Endothelial cell (in vitro differentiated cells): ENCODE data around the gene TJP3. TPM values are rescaled to one million over a fixed set of nuclear protein-coding genes. Genes with fewer than 3 reads are reported as not detected.

Experiments
- DNase-seq: peaks from one replicate; pipeline ENCODE4 v3.0.0; 2021; ENCODE audit warnings: low spot score
- H3K27ac Mint-ChIP-seq: one replicate; pipeline ENCODE4 v1.8.0; 2021; ENCODE audit warnings: mixed read lengths, inconsistent platforms; ENCODE audit not compliant: unreplicated experiment
- H3K27me3 Mint-ChIP-seq: one replicate; pipeline ENCODE4 v1.8.0; 2021; ENCODE audit warnings: mild to moderate bottlenecking, moderate library complexity, mixed read lengths, inconsistent platforms; ENCODE audit not compliant: unreplicated experiment
- H3K36me3 Mint-ChIP-seq: one replicate; pipeline ENCODE4 v1.8.0; 2021; ENCODE audit warnings: mild to moderate bottlenecking, low read depth, mixed read lengths, inconsistent platforms; ENCODE audit not compliant: unreplicated experiment
- H3K4me1 Mint-ChIP-seq: one replicate; pipeline ENCODE4 v1.8.0; 2021; ENCODE audit warnings: mild to moderate bottlenecking, mixed read lengths, inconsistent platforms; ENCODE audit not compliant: unreplicated experiment
- H3K4me3 Mint-ChIP-seq: one replicate; pipeline ENCODE4 v1.8.0; 2021; ENCODE audit warnings: mild to moderate bottlenecking, mixed read lengths, inconsistent platforms; ENCODE audit not compliant: unreplicated experiment
- H3K9me3 Mint-ChIP-seq: one replicate; pipeline ENCODE4 v1.8.0; 2021; ENCODE audit warnings: mixed read lengths, inconsistent platforms; ENCODE audit not compliant: unreplicated experiment
- CTCF ChIP-seq: fragments of 200-600 bp; sonication (generic); IDR thresholded peaks from one replicate; pipeline ENCODE4 v1.5.0; 2021; ENCODE audit warnings: antibody characterized with exemption; ENCODE audit not compliant: unreplicated experiment
- total RNA-seq: library from RNA; stranded (reverse); fragmentation: NEBNext Ultra II Directional; extraction: Animal tissue kit (Norgen Biotek cat#: 25700); gene quantifications from one replicate; pipeline ENCODE4 v1.2.1, GENCODE V29; 2021; ENCODE audit not compliant: unreplicated experiment

TJP3 gene
- total RNA-seq, 1 donor from 2014 or later: 3.1 TPM

- Mint-ChIP-seq H3K36me3 (peaks cover 21% of the 10 kb centered on the region), H3K27ac (no peak overlapping the region), H3K4me3 (no peak overlapping the region), H3K9me3 (peaks cover 11% of the 10 kb centered on the region), H3K4me1 (peaks cover 7% of the 10 kb centered on the region), H3K27me3 (peaks cover 14% of the 10 kb centered on the region)
- no peak for TF ChIP-seq CTCF
- DNase-seq: no peak
Observed at GRCh38 chr19:3781603-3782002, 73.4 kb downstream of the TJP3 start.

GRCh38 chr19:3782330-3782729 lies 74.1 kb downstream of the TJP3 start:
- Mint-ChIP-seq H3K27ac (peak overlapping the region; percentile 30), H3K27me3 (peaks cover 14% of the 10 kb centered on the region), H3K36me3 (peaks cover 17% of the 10 kb centered on the region), H3K9me3 (peaks cover 11% of the 10 kb centered on the region), H3K4me1 (peaks cover 7% of the 10 kb centered on the region), H3K4me3 (peak overlapping the region; percentile 73)
- no peak for TF ChIP-seq CTCF
- DNase-seq: no peak

GRCh38 chr19:3782903-3783302 lies 74.7 kb downstream of the TJP3 start:
- DNase-seq: no peak
- H3K4me3 Mint-ChIP-seq: no peak overlapping the region
- peaks cover 11% of the 10 kb centered on the region for H3K9me3 Mint-ChIP-seq
- H3K27ac Mint-ChIP-seq: no peak overlapping the region
- H3K36me3 Mint-ChIP-seq: peaks cover 17% of the 10 kb centered on the region
- H3K27me3 Mint-ChIP-seq: peaks cover 14% of the 10 kb centered on the region
- peaks cover 7% of the 10 kb centered on the region for H3K4me1 Mint-ChIP-seq
- no peak for TF ChIP-seq CTCF

- Mint-ChIP-seq H3K9me3 (peaks cover 11% of the 10 kb centered on the region), H3K4me1 (peaks cover 7% of the 10 kb centered on the region), H3K36me3 (peaks cover 17% of the 10 kb centered on the region), H3K27ac (no peak overlapping the region), H3K27me3 (peaks cover 14% of the 10 kb centered on the region), H3K4me3 (peak overlapping the region; percentile 33)
- peak; percentile 46 for DNase-seq
- no peak for TF ChIP-seq CTCF
Observed at GRCh38 chr19:3783660-3784584, 75.7 kb downstream of the TJP3 start.
